Mucosa of gallbladder (tissue), 1 donor: ENCODE data around the gene SPTSSA. TPM values are rescaled to one million over a fixed set of nuclear protein-coding genes. Genes with fewer than 3 reads are reported as not detected.
"Not testable (repeated sequence)": the region's sequence is repeated elsewhere in the genome, so short reads cannot be mapped to it uniquely, and the experiment has no call there.

Experiments
- DNase-seq: peaks from one replicate; pipeline ENCODE4 v3.0.0-alpha.2; 2020; ENCODE audit warnings: low spot score
- total RNA-seq: library from RNA; stranded (reverse); gene quantifications from one replicate; pipeline ENCODE4 v1.2.1, GENCODE V29; 2021
- donor health status: DM: no; HTN: no; CAD: no.

SPTSSA gene
- total RNA-seq, 1 donor from 2014 or later = 32.7 TPM

DNA sequence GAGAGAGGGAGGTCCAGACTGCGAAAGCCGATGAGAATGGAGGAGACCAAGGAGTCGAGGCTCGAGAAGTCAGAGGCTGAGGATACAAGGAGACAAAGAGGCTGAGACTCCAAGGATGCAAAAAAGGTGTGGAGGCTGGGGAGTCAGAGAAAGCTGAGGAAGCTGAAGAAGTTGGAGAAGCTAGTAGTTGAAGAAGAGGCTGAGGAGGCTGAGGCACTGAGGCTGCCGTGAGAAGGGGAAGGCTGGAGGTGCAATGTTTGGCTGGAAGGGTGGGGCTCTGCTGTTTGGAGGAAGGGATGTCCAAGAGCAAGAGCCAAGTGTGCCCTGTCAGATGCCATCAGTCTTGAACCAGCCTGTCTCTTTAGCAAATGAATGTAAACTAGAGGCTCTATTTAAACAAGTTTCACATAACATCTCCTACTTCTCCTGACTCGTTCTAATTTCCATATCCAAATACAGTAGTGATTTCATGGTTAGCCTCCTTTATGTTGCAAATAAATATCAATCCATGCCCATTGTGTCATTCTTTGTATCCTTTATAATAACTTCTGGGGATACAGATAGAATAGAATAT lies 10.8 kb upstream of the SPTSSA start:
- DNase-seq = no peak

DNA sequence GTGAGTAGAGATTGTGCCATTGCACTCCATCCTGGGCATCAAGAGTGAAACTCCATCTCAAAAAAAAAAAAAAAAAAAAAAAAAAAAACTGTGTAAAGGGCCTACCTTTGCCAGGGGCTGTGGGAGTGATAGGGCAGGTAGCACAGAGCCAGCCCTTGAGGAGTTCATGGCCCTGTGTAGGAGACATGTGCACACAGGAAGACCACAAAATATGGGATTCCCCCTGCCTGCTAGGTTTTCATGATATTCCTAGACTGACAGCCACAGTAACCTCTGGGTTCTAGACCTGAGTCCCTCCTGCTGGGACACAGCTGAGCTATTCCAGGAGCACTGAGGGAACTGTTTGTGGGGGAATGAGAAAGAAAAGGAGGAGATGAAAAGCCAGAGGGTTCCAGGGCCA lies 8.3 kb upstream of the SPTSSA start:
- no peak for DNase-seq

DNA sequence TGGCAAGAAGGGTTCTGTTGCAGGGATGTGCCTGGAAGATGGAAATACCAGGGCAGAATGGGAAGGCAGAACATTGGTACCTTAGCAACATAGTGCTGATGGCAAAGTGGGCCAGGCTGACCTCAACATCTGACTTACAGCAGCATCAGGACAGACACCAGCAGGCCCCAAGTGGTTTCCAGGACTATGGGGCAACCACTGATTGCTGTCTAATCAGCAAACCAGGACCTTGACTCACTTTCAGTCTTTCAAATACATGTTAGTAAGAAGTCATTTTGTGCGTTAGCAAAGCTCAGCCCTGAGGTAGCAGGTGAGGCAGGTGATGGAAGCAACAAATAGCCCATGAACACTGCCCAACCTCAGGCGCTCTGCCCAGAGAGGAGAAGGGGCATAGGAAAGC lies 4.7 kb upstream of the SPTSSA start:
- no peak for DNase-seq

DNA sequence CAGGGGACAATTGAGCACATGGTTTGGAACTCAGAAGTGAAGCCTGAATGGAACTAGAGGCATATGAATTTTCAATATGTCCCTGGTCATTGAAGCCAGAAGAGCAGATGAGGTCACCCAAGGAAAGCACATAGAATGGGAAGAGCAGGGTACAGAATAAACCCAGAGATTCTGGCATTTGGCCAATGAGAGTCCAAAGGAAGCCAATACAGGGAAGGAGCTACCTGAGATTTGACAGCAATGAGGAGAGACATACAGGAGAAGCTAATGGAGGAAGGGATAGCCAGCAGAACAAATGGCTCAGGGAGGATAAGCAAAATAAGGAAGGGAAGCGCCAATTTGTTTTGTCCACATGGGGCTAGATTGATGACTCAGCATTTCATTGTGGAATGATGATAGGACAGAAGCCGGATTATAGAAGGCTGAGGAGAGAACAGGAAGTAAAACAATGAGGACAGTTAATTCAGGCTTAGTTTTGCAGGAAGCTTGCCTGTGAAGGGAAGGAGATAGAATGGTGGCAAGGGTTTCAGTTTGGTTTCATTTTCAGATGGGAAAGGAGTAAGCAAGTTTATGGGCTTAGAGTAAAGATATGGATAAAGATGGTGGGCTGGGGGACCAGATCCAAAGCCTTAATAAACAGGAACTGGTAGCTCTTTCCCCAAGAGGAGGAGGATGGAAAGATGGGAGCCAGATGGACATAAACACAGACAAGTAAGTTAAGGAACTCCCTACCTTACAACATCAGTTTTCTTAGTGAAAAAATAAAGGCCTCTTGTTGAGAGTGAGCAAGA lies 3.2 kb upstream of the SPTSSA start:
- DNase-seq = no peak

DNA sequence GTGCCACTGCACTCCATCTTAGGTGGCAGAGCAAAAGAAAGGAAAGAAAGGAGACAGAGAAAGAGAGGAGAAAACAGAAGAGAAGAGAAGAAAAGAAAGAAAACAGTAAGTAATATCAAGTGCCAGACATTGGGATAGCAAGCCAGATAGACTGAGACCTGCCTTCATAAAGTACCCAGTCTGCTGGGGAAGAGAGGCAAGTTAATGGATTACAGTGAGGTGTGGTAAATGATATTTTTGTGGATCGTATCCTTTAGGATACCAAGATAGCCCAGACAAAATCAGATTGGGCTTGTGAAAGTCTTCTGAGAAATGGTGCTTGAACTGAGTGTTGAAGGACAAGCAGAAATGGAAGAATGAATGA lies 1.5 kb upstream of the SPTSSA start:
- no peak for DNase-seq

DNA sequence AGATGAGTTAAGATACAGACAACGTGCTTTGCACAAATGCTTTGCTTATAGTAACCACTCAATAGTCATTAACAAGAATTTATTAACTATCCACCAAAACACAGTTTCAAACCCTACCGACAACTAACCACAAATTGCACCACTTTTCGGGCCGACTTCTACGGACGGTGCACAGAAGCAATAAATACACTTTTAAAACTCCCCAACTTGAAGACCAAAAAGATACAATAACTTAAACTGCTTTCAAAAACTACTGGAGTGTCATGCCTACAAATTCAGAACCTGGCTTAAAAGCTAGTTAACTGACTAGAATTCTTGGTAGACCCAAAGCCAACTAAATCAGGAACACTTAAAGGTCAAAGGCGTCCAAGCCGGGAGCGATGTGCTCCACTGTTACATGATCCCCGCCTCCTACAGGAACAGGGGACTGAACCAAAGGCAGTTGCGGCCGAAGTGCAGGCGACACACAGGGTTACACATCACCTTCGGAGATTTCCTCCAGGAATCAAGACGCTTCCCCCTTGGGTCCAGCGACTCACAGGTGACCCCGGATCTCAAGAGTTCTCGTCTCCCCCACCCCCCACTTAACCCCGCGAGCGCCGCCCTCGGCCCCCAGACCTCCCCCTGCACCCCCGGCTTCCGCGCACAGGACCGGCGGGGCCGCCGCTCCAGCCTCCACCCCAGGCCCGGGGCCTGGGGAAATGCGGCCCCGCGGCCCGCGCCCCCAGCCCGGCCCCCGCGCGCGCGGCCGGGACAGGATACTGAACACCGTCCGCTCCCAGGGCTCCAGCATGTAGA lies 507 bp downstream of the SPTSSA start:
- DNase-seq = peak; percentile 49

DNA sequence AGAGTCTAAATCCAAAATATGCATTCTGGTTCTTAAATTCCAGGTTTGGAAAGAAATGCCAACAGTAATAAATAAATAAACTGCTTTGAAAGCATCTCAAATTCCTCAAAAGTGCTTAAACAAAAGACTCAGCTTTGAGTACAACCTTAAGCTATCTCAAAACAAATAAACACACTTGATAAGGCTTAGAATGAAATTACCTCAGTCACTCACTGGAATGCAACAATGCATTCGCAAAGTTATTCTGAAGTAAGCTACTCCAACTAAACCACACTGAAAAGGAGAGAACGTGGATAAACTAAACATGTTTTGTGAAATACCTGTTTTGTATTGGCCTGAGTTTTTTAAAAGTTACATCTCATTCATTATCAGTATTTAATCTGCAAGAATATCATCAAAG lies 1.2 kb downstream of the SPTSSA start:
- no peak for DNase-seq

DNA sequence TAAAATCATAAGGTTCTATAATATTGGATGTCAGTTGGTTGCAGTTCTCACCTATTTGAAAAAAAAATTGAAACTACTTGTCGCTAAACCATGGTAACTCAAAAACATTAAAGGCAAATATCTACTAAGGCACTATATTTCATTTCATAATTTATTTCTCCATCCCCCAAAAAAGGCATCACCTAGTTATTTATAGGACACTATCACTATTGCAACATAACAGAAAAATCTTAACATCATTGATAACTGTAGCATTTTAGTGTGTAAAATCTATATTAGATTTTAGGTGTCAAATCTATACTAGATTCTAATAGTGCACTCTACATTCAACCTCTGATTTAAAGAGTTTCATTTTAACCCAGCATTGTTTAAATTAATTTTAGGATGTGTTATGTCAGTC lies 1.7 kb downstream of the SPTSSA start:
- no peak for DNase-seq

DNA sequence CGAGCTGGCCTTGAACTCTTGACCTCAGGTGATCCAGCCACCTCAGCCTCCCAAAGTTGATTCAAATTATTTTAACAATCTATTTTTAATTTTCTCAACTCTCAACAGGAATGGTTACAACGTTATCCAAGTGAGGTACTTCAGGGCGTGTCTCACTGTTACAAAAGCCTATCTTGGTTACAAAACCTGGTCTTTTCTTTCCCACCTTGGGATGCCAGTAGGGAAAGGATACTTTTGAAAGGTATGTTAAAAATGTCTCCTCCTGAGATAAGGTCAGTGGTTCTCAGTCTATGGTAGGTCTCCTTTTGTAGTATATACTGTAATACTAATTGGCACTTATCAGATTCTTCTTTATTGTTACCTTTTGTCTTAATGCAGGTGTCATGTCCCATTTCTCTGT lies 4.9 kb downstream of the SPTSSA start:
- no peak for DNase-seq

DNA sequence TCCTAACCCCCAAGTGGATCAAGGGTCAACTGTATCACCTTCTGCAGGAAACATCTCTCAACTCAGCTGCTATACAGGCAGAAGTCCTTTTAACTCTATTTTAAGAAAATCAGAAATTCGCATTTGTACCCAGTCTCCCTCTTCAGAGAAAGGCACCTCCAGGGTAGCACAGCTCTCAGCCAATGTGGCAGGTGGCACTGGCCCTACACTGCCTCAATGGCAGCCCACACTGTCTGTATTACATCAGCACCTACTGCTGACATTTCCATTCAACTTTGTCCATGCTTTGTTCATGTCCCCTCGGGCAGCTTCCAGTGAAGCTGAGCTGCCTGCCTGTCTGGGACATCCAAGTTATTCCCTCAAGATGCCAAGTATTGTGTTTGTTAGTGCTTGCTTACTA lies 8.8 kb downstream of the SPTSSA start:
- DNase-seq = no peak

DNA sequence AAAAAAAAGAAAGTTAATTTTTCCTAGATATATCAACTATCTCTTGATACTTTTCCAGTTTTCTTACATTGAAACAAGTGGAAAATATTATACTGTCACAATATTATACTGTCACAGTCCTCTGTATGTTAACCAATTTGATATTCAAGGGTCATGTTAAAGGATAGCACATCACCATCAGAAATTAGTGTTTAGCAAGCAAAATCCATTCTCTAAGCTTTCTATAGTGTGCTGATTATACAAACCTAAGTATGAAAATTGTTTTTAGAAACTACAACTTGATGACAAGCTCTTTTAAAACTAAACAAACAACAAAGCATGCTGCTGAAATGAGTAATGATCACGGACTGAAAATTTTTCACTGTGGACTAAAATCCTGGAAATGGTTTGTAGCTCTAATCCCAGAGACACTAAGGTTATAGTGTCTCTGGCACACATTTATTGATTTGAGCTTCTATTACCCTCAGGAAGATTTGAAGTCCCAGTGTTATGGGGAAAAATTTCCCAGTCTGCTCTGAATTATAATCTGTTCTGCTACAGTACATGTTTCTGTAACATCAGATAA lies 9.7 kb downstream of the SPTSSA start:
- no peak for DNase-seq

DNA sequence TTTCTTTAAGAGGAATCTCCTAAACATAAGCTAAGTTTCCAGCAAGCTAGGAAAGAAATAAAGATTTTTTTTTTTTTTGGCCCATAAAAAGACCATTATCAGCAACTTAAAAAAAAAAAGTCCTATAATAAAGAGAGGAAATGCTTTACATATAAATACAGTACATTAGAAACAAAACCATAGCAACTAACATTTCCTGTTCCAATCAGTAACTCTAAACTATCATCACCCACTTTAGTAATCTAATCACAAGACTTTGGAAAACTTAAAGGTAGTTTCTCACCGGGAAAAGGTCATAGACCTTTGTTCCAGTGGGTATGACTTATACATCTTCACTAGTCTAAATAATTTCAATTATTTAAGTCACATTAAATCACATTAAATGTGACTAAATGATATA lies 11.1 kb downstream of the SPTSSA start:
- no peak for DNase-seq

DNA sequence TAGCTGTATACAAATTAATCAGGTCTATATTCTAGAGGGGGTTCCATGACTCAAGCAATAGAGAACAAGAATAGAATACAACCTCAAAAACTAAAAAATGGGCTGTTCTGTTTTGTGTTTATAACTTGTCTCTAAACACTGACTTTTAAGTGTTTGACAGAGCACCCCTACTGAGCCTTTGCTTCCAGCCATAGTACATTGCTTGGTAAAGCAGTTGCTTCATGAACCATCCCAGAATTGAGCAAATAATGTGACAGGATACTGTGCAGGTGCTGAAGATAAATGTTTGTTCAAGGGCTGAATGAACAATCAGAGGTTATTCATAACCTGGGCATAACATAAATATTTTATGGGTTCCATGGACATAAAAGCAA lies 11.5 kb downstream of the SPTSSA start:
- no peak for DNase-seq

DNA sequence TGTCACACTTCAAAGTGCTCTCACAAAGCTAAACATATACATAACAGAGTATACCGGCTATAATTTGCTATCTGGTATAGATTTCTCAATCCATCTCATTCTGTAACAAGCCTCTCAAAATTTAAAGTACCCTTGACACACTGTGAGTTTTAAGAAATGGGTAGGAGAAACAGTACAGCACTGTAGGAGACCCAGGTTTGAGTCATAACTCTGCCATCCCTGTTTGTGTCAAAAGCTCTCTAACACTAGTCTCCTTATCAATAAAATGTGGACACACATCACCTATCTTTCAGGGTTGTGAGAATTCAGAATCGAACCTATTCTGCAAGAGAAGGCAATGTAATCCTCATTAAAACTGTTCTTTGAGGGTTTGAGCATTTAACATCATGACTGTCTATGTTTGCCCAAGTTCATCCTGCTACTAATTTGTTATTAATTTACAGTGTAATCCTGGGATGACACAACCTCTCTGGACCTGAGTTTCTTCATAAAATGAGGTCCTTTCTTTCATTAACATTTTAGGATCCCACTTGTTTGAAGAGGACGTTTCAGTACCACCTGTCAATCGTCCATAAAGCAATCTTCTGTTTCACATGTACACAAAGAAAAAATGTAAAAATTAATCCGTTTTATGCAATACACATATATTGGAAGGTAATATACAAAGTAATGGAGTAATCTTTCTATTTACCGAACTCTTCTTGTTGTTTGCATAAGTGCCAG lies 12.1 kb downstream of the SPTSSA start:
- no peak for DNase-seq

DNA sequence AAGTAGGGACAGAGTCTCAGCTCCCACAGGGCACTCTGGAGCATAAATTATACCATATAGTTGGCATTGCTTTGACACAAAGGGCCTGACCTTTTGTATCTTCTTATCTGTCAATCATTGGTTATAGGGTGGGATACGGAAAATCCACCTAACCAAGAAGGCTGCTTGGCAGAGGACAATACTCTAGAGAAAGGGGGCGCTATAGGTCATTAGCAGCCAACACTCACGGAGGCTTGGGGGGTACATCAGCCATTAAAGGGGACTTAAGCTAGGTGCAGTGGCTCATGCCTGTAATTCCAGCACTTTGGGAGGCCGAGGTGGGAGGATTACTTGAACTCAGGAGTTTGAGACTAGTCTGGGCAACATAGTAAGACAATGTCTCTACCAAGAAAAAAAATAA lies 22.9 kb downstream of the SPTSSA start:
- DNase-seq = no peak

DNA sequence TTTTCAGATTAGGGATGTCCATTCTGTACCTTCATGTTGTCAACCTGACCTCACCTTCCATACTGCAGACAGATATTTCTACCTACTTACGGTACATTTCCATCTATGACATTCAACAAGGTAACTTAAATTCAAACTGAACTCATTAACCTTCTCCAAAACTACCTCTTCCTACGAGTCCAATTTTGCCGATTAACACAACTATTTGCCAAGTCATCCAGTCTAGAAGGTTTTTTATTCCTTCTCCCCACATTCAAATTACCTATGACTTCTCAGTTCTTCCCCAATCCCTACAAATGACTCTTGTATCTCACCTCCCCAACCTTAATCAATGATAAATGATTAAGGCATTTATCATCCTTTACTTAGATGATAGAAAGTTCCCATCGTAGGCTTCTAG lies 23.6 kb downstream of the SPTSSA start:
- no peak for DNase-seq

DNA sequence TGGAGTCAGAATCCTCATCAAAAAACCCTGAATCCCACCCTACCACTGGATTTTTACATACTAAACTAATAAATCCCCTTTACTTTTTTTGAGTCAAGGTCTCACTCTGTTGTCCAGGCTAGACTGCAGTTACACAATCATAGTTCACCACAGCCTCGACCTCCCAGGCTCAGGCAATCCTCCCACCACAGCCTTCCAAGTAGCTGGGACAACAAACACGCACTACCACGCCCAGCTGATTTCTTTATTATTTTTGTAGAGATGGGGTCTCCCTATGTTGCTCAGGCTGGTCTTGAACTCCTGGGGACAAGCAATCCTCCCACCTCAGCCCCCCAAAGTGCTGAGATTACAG lies 24.3 kb downstream of the SPTSSA start:
- no peak for DNase-seq

DNA sequence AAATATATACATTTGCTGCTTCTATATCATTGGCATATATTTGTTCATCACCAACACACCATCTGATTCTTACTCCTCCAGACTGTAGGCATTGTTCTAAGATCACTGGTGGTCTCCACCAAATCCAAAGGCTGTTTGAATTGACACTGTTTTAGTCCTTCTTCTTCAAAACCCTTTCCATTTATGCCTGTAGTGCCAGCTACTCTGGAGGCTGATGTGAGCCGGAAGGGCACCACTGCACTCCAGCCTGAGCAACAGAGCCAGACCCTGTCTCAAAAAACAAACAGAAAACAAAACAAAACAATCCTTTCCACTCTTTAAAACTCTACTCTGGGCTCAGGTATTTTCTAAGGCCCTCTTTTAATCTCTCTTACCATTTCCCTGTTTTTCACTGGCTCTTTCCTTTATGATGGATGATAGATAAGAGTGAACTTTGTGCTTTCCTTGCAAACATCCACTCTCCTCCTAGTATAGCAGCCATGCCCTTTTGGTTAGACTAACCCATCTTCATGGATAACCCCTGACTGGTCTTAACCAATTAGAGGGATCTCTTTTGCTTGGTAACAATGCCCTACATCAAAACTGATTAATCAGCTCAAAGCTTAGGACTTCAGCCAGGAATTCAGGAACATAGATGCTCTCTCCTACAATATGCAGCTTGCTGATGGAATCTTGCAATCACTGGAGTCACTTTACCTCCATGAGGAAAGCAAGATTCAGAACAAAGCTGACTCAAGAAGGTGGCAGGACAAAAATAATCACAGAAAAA lies 24.9 kb downstream of the SPTSSA start:
- no peak for DNase-seq

DNA sequence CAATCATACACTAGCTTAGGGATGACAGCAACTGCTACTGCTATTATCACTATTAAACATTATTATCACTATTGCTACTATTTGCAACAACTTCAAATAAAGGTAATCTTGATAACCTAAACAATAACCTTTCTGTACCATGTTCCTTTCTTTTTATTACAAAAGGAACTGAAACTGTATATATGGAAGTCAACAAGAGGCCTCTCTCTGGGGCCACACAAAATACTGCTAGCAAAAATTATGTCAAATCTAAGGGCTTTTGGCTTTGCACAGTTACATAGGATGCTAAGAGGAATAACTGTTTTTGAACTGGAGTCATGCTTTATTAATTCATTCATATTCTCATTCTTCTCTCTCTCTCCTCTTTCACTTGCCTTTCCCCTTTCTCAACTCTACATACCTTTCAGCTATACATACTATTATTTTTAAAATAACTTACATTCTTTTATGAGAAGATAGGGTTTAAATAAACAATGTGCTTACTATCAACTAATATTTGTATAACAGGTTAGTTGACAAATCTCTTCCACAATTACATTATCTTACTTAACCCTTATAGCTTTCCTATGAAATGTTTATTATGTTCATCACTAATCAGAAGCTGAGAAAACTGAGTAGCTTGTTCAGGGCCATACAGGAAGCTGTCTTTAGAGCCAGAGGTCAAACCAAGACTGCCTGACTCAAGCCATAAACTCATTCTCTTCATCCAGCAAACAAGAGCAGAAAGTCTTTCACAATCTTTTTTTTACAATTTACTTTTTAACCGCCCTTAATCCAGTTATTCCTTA lies 25.7 kb downstream of the SPTSSA start:
- DNase-seq = no peak

DNA sequence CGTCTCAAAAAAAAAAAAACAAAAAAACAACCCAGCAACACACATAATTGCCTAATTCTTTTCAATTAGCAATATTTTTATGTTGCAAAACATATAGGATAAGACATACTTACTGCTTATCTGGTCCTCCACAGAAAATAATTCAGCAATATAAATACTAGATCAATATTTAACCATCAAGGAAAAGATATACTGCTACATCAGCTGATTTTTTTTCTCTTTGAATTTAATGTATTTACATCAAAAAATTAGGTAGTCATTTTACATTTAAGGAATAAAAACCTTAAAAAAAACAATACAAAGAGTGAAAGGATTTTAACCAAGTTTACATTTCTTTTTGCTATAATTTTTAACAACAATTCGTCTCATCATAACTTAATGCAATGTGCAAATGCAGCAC lies 28.1 kb downstream of the SPTSSA start:
- DNase-seq = no peak

DNA sequence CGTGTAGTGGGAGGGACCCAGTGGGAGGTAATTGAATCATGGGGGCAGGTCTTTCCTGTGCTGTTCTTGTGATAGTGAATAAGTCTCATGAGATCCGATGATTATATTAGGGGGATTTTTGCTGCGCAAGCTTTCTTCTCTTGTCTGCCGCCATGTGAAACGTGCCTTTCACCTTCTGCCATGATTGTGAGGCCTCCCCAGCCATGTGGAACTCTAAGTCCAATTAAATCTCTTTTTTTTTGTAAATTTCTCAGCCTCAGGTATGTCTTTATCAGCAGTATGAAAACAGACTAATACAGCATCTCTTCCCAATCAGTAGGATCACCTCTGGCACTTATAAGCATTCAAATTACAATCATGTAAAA lies 34.0 kb downstream of the SPTSSA start:
- DNase-seq = not testable (repeated sequence)
